Upper lobe of left lung (tissue), 6 donors: ENCODE measurements around the gene LITAFD. TPM values are rescaled to one million over a fixed set of nuclear protein-coding genes. Genes with fewer than 3 reads are reported as not detected.

Experiments
- ATAC-seq, 2 donors: fragments of 200-7000 bp; cut with Tn5 transposase; one replicate each; pipeline ENCODE4 v1.9.1; 2022; ENCODE audit warnings: mild to moderate bottlenecking in 2 of 2, moderate library complexity in 2 of 2; ENCODE audit not compliant: low FRiP score in 2 of 2
- DNase-seq, 2 donors: peaks; one replicate each; pipeline ENCODE4 v3.0.0-alpha.2; 2019 to 2020
- H3K27ac ChIP-seq, 4 donors: fragments of 200-600 bp; sonication (generic); one replicate each; pipeline ENCODE4 v1.5.1; 2016 to 2019
- H3K27me3 ChIP-seq, 4 donors: fragments of 200-600 bp; sonication (generic); one replicate each; pipeline ENCODE4 v1.5.1; 2017 to 2019
- H3K36me3 ChIP-seq, 4 donors: fragments of 200-600 bp; sonication (generic); one replicate each; pipeline ENCODE4 v1.5.1; 2016 to 2019
- H3K4me1 ChIP-seq, 4 donors: fragments of 200-600 bp; sonication (generic); one replicate each; pipeline ENCODE4 v1.5.1; 2018 to 2019
- H3K4me3 ChIP-seq, 4 donors: fragments of 200-600 bp; sonication (generic); one replicate each; pipeline ENCODE4 v1.5.1; 2017 to 2019; ENCODE audit warnings: mild to moderate bottlenecking in 2 of 4, moderate library complexity in 1 of 4
- H3K9me3 ChIP-seq, 4 donors: fragments of 200-600 bp; sonication (generic); one replicate each; pipeline ENCODE4 v1.5.1; 2018 to 2019
- EP300 ChIP-seq, 4 donors: sonication (generic); formaldehyde crosslinking; IDR thresholded peaks; one replicate each; pipeline ENCODE4 v1.5.1; 2017; ENCODE audit warnings: antibody characterized with exemption in 4 of 4, control low read depth in 2 of 4
- POLR2A ChIP-seq, 4 donors: fragments of 450-650 bp; IDR thresholded peaks; one replicate each; pipeline ENCODE4 v1.5.1; 2016 to 2017; ENCODE audit warnings: antibody characterized with exemption in 4 of 4, mild to moderate bottlenecking in 2 of 4
- POLR2AphosphoS5 ChIP-seq, 2 donors: sonication (generic); formaldehyde crosslinking; IDR thresholded peaks; one replicate each; pipeline ENCODE4 v1.5.1; 2017; ENCODE audit warnings: antibody characterized with exemption in 2 of 2
- WGBS, 2 donors: methylation state at CpG; one replicate each; pipeline ENCODE4 v1.1.5; 2017 to 2018; 5-methylcytosine and 5-hydroxymethylcytosine counted together
- total RNA-seq, 6 donors: library from RNA; depleted of rRNA in 4 of 6; stranded (reverse); fragments of >200 nt in 4 of 6; gene quantifications; one replicate each; pipeline versions ENCODE4 v1.1.0 to v1.2.1, GENCODE V29; 2016 to 2021
- TF ChIP-seq, protein P1 (sequence below), 6 experiments: fragments of 450-650 bp in 4 of 6; fragments of 200-600 bp in 2 of 6; sonication (generic) in 2 of 6; IDR thresholded peaks; one replicate each; pipeline ENCODE4 v1.5.1; 2016 to 2019; ENCODE audit warnings: antibody characterized with exemption in 6 of 6
- donor health status: DM: no; HTN: no; CAD: no; lungs with moderate emphysema.
- donor health status: DM: no; HTN: yes; CAD: no; lungs with severe emphysema.

LITAFD gene
- total RNA-seq, 6 donors from 2014 or later, result not detected

DNA sequence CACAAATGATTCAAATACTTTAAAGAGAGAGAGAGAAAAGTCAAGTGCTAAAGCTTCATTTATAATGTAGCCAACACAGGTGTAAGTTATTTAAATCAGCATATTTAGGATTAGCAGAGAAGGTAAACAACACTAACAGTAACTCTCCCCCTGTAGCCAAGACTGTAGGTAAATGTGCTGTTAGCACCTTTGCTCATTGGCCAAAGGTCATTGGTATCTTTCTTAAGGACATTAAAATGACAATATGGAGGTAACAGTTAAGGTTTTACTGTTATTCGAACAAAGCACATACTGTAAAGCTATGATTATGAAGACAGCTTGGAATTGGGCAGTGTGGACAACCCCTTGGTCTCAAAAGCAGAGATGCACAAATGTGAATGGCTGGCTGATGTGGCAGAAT, 28.7 kb downstream of the LITAFD start:
- DNase-seq (no peak), ATAC-seq (no peak)
- Histone ChIP-seq H3K4me3 (no peak overlapping the region), H3K27ac (no peak overlapping the region), H3K36me3 (peaks cover 31 to 100% (median 80%) of the 10 kb centered on the region in 4 donors), H3K27me3 (no peaks in the 10 kb centered on the region), H3K4me1 (no peaks in the 10 kb centered on the region), H3K9me3 (no peaks in the 10 kb centered on the region)
- 90 to 100% methylated on average over 1 of the region's 1 CpG for WGBS, 2 donors
- TF ChIP-seq, protein P1, sequence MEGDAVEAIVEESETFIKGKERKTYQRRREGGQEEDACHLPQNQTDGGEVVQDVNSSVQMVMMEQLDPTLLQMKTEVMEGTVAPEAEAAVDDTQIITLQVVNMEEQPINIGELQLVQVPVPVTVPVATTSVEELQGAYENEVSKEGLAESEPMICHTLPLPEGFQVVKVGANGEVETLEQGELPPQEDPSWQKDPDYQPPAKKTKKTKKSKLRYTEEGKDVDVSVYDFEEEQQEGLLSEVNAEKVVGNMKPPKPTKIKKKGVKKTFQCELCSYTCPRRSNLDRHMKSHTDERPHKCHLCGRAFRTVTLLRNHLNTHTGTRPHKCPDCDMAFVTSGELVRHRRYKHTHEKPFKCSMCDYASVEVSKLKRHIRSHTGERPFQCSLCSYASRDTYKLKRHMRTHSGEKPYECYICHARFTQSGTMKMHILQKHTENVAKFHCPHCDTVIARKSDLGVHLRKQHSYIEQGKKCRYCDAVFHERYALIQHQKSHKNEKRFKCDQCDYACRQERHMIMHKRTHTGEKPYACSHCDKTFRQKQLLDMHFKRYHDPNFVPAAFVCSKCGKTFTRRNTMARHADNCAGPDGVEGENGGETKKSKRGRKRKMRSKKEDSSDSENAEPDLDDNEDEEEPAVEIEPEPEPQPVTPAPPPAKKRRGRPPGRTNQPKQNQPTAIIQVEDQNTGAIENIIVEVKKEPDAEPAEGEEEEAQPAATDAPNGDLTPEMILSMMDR (IDR thresholded peaks at IDR 0.05), result no peak
- TF ChIP-seq POLR2A (IDR thresholded peaks at IDR 0.05) (no peak), POLR2AphosphoS5 (IDR thresholded peaks at IDR 0.05) (no peak), EP300 (IDR thresholded peaks at IDR 0.05) (no peak)

DNA sequence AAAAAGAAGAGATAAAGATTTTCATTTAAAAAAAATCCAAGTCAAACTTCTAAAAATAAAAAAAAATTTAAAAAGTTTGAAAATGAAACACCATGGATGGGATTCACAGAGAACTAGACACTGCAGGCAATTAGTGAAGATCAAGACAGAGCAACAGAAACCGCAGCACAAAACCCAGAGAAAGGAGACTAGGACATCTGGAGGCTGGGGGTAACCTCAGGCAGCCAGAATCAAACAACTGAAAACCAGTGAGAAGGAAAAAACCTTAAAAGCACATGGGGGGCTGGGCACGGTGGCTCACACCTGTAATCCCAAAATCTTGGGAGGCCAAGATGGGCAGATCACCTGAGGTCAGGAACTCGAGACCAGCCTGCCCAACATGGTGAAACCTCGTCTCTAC, 30.6 kb downstream of the LITAFD start:
- 88 to 89% methylated on average over 4 of the region's 4 CpGs for WGBS, 2 donors
- ATAC-seq, result no peak
- TF ChIP-seq EP300 (IDR thresholded peaks at IDR 0.05), result no peak
- TF ChIP-seq POLR2A (IDR thresholded peaks at IDR 0.05), result no peak
- no peak for TF ChIP-seq POLR2AphosphoS5 (IDR thresholded peaks at IDR 0.05)
- TF ChIP-seq, protein P1 (IDR thresholded peaks at IDR 0.05), result no peak

DNA sequence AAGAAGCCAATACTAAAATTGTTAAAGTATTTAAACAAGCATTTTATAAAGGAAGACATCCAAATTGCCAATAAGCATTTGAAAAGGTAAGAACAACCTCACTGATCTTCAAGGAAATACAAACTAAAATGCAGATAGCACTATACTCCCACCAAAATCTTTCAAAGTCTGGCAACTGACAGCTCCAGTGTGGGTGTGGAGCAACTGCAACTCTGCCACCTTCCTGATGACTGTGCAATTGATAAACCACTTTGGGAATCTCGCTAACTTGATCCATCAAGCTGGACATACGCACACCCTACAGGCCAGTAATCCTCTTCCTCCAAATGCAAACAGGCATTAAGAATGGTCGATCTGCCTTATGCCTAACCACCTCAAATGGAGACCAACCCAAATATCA, 31.9 kb downstream of the LITAFD start:
- no peaks in the 10 kb centered on the region for H3K4me1 ChIP-seq
- H3K27me3 ChIP-seq, result no peaks in the 10 kb centered on the region

More for the DNA sequence above, 30.6 kb downstream of the LITAFD start:
- no peak overlapping the region for H3K4me3 ChIP-seq
- DNase-seq, result no peak
- no peaks in the 10 kb centered on the region for H3K4me1 ChIP-seq
- no peaks in the 10 kb centered on the region for H3K9me3 ChIP-seq
- no peaks in the 10 kb centered on the region for H3K27me3 ChIP-seq
- H3K36me3 ChIP-seq, result peaks cover 27 to 100% (median 77%) of the 10 kb centered on the region in 4 donors
- no peak overlapping the region for H3K27ac ChIP-seq

DNA sequence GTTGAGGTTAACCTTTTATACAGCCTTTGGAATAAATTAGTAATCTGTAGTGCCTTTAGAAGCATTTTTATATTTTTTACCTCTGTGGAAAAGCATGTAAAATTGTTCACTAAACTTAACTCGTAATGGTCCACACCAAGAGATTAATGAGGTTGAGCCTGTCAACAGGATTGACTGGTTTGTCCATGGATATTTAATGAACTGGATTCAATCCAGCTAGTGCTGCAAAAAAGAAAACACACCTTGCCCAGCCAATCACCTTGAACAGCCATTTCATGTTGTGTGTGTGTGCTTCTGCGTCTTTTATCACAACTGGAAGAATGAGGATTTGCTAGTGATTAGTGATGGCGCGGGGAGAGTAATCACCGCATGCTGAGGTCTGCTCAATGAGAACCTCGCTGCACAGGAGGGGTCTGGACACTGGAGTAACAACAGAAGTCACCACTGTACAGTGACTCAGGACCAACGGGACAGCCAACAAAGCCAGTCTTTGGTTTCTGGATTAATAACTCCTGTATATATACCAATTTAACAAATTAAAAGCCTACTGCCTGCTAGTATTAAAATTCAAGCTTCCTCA, 33.7 kb downstream of the LITAFD start:
- no peaks in the 10 kb centered on the region for H3K27me3 ChIP-seq
- H3K36me3 ChIP-seq, result peaks cover 43 to 100% (median 80%) of the 10 kb centered on the region in 4 donors
- H3K4me1 ChIP-seq, result no peaks in the 10 kb centered on the region
- no peaks in the 10 kb centered on the region for H3K9me3 ChIP-seq
- TF ChIP-seq EP300 (IDR thresholded peaks at IDR 0.05) (no peak), POLR2AphosphoS5 (IDR thresholded peaks at IDR 0.05) (no peak), POLR2A (IDR thresholded peaks at IDR 0.05) (no peak)
- TF ChIP-seq, protein P1 (IDR thresholded peaks at IDR 0.05), result no peak
- H3K27ac ChIP-seq, result no peak overlapping the region
- ATAC-seq (no peak), DNase-seq (no peak)
- H3K4me3 ChIP-seq, result no peak overlapping the region
- 92 to 96% methylated on average over 7 of the region's 7 CpGs for WGBS, 2 donors

More for the DNA sequence above, 31.9 kb downstream of the LITAFD start:
- Histone ChIP-seq H3K9me3 (no peaks in the 10 kb centered on the region), H3K36me3 (peaks cover 27 to 100% (median 78%) of the 10 kb centered on the region in 4 donors), H3K27ac (no peak overlapping the region), H3K4me3 (no peak overlapping the region)
- 90 to 95% methylated on average over 3 of the region's 3 CpGs for WGBS, 2 donors
- DNase-seq (no peak), ATAC-seq (no peak)
- TF ChIP-seq, protein P1 (IDR thresholded peaks at IDR 0.05), result no peak
- TF ChIP-seq POLR2AphosphoS5 (IDR thresholded peaks at IDR 0.05) (no peak), EP300 (IDR thresholded peaks at IDR 0.05) (no peak), POLR2A (IDR thresholded peaks at IDR 0.05) (no peak)
